SK-N-MC (cell line): ENCODE measurements around the gene ANKRD44.

Experiments used
- EZH2 ChIP-seq: fragments of 200-600 bp; sonication (generic); IDR thresholded peaks from one replicate; pipeline ENCODE4 v1.6.1; 2017; ENCODE audit warnings: antibody characterized with exemption
- POLR2AphosphoS5 ChIP-seq: IDR thresholded peaks from 2 replicates; pipeline ENCODE4 v1.6.1; 2012; ENCODE audit warnings: mild to moderate bottlenecking, low read depth, low read length, borderline replicate concordance

DNA sequence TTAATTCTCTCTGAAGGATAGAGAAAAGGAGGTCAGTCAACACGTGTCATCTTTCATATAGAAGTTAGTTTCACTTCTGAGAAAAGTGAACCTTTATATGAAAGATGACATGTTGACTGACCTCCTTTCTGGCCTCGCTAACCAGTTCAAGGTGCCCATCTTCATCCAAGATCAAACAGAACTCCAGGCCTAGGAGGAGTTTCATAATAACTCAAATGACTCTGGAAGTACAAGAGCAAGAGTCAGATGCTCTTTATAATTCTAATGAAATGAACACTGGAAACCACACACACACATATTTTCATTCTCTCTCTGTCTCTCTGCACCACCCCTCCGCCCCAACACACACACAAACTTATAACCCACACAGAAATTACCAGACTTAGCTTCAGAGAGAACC is 16.3 kb downstream of the ANKRD44 start:
- TF ChIP-seq EZH2 (no peak), POLR2AphosphoS5 (no peak)
